Measurements from ENCODE around the gene COMT. TPM values are rescaled to one million over a fixed set of nuclear protein-coding genes. Genes with fewer than 3 reads are reported as not detected.

Gene COMT
- total and polyA plus RNA-seq, 10 donors = 63.5 to 216 (median 99.3) TPM

- WGBS, 5 donors = 61 to 68% (median 67%) methylated on average over 18 to 24 of the region's 24 CpGs
- Histone ChIP-seq H3K36me3 (no peaks in the 10 kb centered on the region), H3K27ac (peak overlapping the region in 6 of 8 donors; percentile 49 to 86 (median 84)), H3K4me3 (peak overlapping the region in 4 of 8 donors; percentile 61 to 84 (median 70)), H3K9me3 (no peaks in the 10 kb centered on the region), H3K4me1 (peaks cover 4 to 56% (median 35%) of the 10 kb centered on the region in 6 donors), H3K27me3 (replicated peaks in 1 of 7) (peaks cover 0 to 8% (median 0%) of the 10 kb centered on the region in 7 donors)
- intact Hi-C loops (cut with DNase I; ENCODE audit: low total_unique reads) = no loop called here
- DNase-seq = no peak
- TF ChIP-seq POLR2A (IDR thresholded peaks at IDR 0.05) (no peak), CTCF (IDR thresholded peaks at IDR 0.05 in 8 of 11, conservative IDR thresholded peaks at IDR 0.05 in 3 of 11) (no peak), POLR2AphosphoS5 (IDR thresholded peaks at IDR 0.05) (no peak)
These were observed 46.1 kb downstream of the COMT start for GRCh38 chr22:19987394-19988306.

- peaks cover 0 to 8% (median 0%) of the 10 kb centered on the region in 7 donors for H3K27me3 ChIP-seq (replicated peaks in 1 of 7)
- H3K36me3 ChIP-seq = no peaks in the 10 kb centered on the region
- no peak for DNase-seq
- H3K9me3 ChIP-seq = no peaks in the 10 kb centered on the region
- intact Hi-C loops (cut with DNase I; ENCODE audit: low total_unique reads) = no loop called here
- no peak for TF ChIP-seq CTCF (IDR thresholded peaks at IDR 0.05 in 8 of 11, conservative IDR thresholded peaks at IDR 0.05 in 3 of 11)
- TF ChIP-seq POLR2A (IDR thresholded peaks at IDR 0.05) = no peak
- TF ChIP-seq POLR2AphosphoS5 (IDR thresholded peaks at IDR 0.05) = no peak
- no peak overlapping the region for H3K4me3 ChIP-seq
- H3K4me1 ChIP-seq = peaks cover 4 to 56% (median 31%) of the 10 kb centered on the region in 6 donors
- peak overlapping the region in 5 of 8 donors; percentile 83 to 86 (median 84) for H3K27ac ChIP-seq
- 86 to 94% (median 90%) methylated on average over 9 of the region's 9 CpGs for WGBS, 5 donors
These were observed 46.8 kb downstream of the COMT start for GRCh38 chr22:19988331-19988808.

- H3K4me3 ChIP-seq = no peak overlapping the region
- H3K9me3 ChIP-seq = no peaks in the 10 kb centered on the region
- intact Hi-C loops (cut with DNase I; ENCODE audit: low total_unique reads) = no loop called here
- H3K4me1 ChIP-seq = peaks cover 4 to 50% (median 31%) of the 10 kb centered on the region in 6 donors
- no peaks in the 10 kb centered on the region for H3K36me3 ChIP-seq
- H3K27ac ChIP-seq = peak overlapping the region in 7 of 8 donors; percentile 61 to 86 (median 84)
- H3K27me3 ChIP-seq (replicated peaks in 1 of 7) = peaks cover 0 to 8% (median 0%) of the 10 kb centered on the region in 7 donors
- no peak for DNase-seq
- 74 to 84% (median 80%) methylated on average over 4 to 18 of the region's 18 CpGs for WGBS, 5 donors
- TF ChIP-seq POLR2AphosphoS5 (IDR thresholded peaks at IDR 0.05) = peak; percentile 26 to 77 (median 64)
- TF ChIP-seq CTCF (IDR thresholded peaks at IDR 0.05 in 8 of 11, conservative IDR thresholded peaks at IDR 0.05 in 3 of 11) = no peak
These were observed 47.6 kb downstream of the COMT start for GRCh38 chr22:19988965-19989724.
